Lower lobe of right lung (tissue), 2 donors: Measurements from ENCODE around the gene IGIP. TPM values are rescaled to one million over a fixed set of nuclear protein-coding genes. Genes with fewer than 3 reads are reported as not detected.

ENCODE experiments used
- ATAC-seq, 2 donors: fragments of 200-7000 bp; cut with Tn5 transposase; one replicate each; pipeline ENCODE4 v1.9.1; 2020 to 2022; ENCODE audit warnings: mild to moderate bottlenecking in 2 of 2, moderate library complexity in 2 of 2
- DNase-seq: peaks from one replicate; pipeline ENCODE4 v3.0.0-alpha.2; 2020
- H3K27ac ChIP-seq: fragments of 200-600 bp; one replicate; pipeline ENCODE4 v1.8.0; 2022
- H3K27me3 ChIP-seq: fragments of 200-600 bp; one replicate; pipeline ENCODE4 v1.8.0; 2022; ENCODE audit warnings: low read depth
- H3K36me3 ChIP-seq: fragments of 200-600 bp; one replicate; pipeline ENCODE4 v1.8.0; 2022; ENCODE audit warnings: mild to moderate bottlenecking
- H3K4me1 ChIP-seq: fragments of 200-600 bp; one replicate; pipeline ENCODE4 v1.8.0; 2022
- H3K4me3 ChIP-seq: fragments of 200-600 bp; one replicate; pipeline ENCODE4 v1.8.0; 2022; ENCODE audit warnings: mild to moderate bottlenecking
- H3K9me3 ChIP-seq: fragments of 200-600 bp; one replicate; pipeline ENCODE4 v1.8.0; 2022
- intact Hi-C: fragments of 100-400 bp; cut with DNase I; formaldehyde crosslinking; loops from one replicate; pipeline ENCODE4 v1.11.0; 2022
- total RNA-seq: library from RNA; stranded (reverse); fragmentation: NEBNext Ultra II Directional; extraction: Animal tissue kit (Norgen Biotek cat#: 25700); gene quantifications from one replicate; pipeline ENCODE4 v1.2.1, GENCODE V29; 2021
- TF ChIP-seq, protein P1 (sequence below): fragments of 200-600 bp; IDR thresholded peaks from one replicate; pipeline ENCODE4 v1.8.0; 2022; ENCODE audit warnings: antibody characterized with exemption, mild to moderate bottlenecking
- donor health status: DM: no; HTN: yes; CAD: no; lungs with severe emphysema.

IGIP gene
- total RNA-seq, 1 donor from 2014 or later = 17.7 TPM

DNA sequence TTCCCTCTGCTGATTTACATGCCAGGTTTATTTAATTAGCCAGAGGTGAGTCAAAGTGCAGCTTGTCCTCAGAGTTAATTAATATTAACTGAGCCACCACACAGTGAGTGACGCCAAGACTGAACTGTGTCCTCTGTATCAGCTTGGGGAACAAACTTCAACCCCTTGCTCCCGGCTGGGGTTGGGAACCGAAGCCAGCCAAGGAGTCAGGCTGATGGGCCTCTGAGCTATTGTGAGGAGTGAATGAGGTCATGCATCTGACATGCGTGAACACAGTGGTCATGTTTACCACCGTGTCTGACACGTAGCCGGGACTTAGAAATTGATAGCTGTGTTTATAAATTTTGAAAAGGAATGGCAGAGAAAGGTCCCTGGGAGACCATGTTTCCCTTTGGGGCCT lies 17.1 kb downstream of the IGIP start:
- H3K9me3 ChIP-seq = no peaks in the 10 kb centered on the region
- TF ChIP-seq, protein P1, sequence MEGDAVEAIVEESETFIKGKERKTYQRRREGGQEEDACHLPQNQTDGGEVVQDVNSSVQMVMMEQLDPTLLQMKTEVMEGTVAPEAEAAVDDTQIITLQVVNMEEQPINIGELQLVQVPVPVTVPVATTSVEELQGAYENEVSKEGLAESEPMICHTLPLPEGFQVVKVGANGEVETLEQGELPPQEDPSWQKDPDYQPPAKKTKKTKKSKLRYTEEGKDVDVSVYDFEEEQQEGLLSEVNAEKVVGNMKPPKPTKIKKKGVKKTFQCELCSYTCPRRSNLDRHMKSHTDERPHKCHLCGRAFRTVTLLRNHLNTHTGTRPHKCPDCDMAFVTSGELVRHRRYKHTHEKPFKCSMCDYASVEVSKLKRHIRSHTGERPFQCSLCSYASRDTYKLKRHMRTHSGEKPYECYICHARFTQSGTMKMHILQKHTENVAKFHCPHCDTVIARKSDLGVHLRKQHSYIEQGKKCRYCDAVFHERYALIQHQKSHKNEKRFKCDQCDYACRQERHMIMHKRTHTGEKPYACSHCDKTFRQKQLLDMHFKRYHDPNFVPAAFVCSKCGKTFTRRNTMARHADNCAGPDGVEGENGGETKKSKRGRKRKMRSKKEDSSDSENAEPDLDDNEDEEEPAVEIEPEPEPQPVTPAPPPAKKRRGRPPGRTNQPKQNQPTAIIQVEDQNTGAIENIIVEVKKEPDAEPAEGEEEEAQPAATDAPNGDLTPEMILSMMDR = no peak
- no peaks in the 10 kb centered on the region for H3K27me3 ChIP-seq
- intact Hi-C loops = no loop called here
- no peaks in the 10 kb centered on the region for H3K36me3 ChIP-seq
- ATAC-seq (no peak), DNase-seq (no peak)
- H3K4me1 ChIP-seq = peaks cover 38% of the 10 kb centered on the region
- H3K4me3 ChIP-seq = no peak overlapping the region
- H3K27ac ChIP-seq = no peak overlapping the region

DNA sequence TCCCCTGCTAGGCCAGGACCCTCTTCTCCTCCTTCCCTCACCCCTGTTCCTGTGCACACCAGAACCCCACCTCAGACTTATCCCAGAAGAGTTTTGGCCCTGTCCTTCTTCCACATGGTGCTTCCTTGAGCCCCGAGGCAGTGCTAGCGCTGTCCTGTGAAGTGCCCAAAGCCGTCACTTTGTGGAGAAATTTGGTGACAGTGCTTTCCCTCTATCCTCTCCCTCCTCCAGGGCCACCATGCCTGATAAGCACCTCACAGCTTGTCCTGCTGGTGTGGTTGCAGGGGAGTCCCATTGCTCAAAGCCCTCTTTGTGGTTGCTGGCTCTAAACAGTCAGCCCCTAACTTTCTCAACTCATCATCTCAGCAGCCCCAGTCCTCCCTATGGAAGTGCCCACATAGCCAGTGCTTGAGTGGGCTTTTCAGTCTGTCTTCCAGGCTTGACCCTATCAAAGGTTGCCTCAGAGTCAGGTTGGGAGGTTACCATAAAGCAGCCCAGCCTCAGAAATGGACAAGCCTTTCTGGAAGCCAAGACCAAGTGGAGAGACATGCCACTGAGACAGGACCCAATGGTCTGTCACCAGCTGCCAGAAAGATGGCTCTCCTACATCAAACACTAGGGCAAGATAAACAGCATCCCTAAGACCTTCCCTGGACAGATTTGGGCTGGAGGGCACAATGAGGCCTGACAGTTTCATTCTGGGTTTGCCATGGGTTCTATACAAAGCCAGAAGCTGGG lies 18.0 kb downstream of the IGIP start:
- Histone ChIP-seq H3K36me3 (no peaks in the 10 kb centered on the region), H3K4me1 (peaks cover 38% of the 10 kb centered on the region), H3K4me3 (no peak overlapping the region), H3K9me3 (no peaks in the 10 kb centered on the region), H3K27me3 (no peaks in the 10 kb centered on the region), H3K27ac (no peak overlapping the region)
- intact Hi-C loops = no loop called here
- DNase-seq (no peak), ATAC-seq (no peak)
- TF ChIP-seq, protein P1 = no peak

DNA sequence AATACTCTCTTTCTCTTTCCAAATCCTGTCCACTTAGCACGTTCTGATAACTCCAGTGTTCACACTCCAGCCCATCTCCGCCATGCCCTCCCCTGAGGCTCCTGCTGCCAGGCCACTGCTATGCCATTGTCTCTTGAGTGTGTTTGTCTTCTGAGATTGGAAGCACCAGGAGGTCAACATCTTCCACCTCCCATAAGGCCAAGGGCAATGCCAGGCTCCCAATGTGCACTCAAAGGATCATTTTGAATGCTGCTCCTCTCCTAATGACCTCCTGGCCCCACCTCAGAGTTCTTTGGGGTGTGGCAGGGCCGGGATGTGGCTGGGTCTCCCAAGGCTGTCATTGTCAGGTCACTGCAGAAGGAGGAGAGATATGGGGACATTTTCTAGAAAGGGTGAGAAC lies 19.5 kb downstream of the IGIP start:
- Histone ChIP-seq H3K27me3 (no peaks in the 10 kb centered on the region), H3K4me1 (peaks cover 36% of the 10 kb centered on the region), H3K9me3 (no peaks in the 10 kb centered on the region), H3K4me3 (peak overlapping the region; percentile 53), H3K36me3 (no peaks in the 10 kb centered on the region), H3K27ac (no peak overlapping the region)
- ATAC-seq = no peak
- DNase-seq = no peak
- intact Hi-C loops = no loop called here
- TF ChIP-seq, protein P1 = no peak

DNA sequence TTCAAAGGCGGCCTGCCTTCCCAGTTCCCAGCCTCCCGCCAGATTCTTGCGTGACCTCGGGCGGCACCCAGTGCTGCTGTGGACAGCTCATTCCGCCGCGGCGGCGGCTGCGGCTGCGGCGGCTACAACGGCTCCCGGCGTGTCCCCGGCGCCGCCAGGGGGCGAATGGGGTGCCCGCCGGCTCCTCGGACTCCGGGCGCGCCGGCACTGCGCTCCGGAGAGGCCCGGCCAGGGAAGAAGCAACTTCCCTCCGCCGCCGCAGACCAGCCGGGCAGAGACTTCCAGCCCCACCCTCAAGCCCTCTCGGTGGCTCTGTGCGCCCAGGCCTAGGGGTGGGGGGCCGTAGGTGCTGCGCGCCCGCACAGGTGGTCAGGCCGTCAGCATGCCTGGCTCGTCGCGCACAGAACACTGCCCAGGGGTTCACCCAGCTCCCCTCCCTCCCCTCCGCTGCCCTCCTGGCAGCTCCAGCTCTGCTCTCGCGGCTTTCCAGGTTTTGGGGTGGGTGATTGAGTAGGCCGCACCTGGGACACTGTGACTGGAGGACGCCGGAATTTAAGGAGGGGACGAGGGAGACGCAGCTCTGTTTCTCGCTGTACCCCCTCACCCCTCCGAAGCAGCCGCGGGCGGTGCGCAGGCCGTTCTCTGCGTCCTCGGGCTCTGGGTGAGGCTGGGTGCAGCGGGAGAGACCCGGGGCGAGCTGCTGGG lies 20.2 kb downstream of the IGIP start:
- Histone ChIP-seq H3K9me3 (no peaks in the 10 kb centered on the region), H3K4me3 (peak overlapping the region; percentile 53), H3K27me3 (no peaks in the 10 kb centered on the region), H3K27ac (peak overlapping the region; percentile 24), H3K36me3 (no peaks in the 10 kb centered on the region), H3K4me1 (peaks cover 29% of the 10 kb centered on the region)
- intact Hi-C loops = no loop called here
- DNase-seq = peak; percentile 83
- ATAC-seq = peak; percentile 94
- TF ChIP-seq, protein P1 = peak; percentile 84

DNA sequence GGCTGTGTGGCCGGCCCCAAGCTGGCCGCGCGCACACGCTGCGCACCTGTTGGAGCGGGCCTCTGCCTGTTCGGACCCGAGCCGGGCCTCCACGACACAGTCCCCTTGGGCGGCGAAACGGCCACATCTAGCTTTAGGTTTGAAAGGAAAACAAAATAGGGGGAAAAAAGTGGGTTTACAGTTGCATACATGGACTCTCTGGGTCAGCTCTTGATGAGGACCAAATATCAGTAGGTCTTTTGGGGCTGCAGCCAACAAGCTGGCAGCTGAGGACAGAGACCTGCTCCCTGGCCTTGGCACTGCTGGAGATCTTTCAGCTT lies 20.7 kb downstream of the IGIP start:
- peaks cover 30% of the 10 kb centered on the region for H3K4me1 ChIP-seq
- H3K27ac ChIP-seq = no peak overlapping the region
- H3K27me3 ChIP-seq = no peaks in the 10 kb centered on the region
- ATAC-seq = no peak
- intact Hi-C loops = no loop called here
- TF ChIP-seq, protein P1 = no peak
- no peaks in the 10 kb centered on the region for H3K9me3 ChIP-seq
- peak overlapping the region; percentile 53 for H3K4me3 ChIP-seq
- no peaks in the 10 kb centered on the region for H3K36me3 ChIP-seq
- DNase-seq = no peak
